Measurements from ENCODE around the gene AXL.
A peak's percentile ranks its signal among the peaks of the same experiment; 100 is the strongest.

AXL gene

DNA sequence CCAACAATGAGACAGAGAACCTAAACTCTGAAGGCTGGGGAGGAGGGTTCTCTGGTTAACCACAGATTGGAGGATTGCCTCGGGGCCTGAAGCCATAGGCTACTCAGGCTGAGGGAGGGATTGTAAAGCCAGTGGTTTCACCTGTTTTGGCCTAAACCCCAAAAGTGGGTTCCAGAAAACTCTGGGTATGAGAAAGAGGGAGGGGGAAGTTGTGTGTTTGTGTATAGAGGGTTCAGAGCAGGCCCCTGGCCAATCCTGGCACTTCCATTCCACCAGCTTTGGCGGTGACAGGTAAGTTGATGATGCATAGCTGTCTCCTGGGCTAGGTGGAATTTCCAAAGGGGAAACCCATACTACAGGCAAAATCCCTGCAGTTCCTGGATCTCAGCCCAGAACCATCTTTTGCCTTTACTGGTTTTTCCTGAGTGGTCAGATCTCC lies 77.4 kb downstream of the AXL start:
- no peak for DNase-seq (ENCODE audit: low read depth in 2 of 2)
- H3K4me3 ChIP-seq (replicated peaks in 1 of 2; ENCODE audit: low read depth in 2 of 2, low read length in 2 of 2): no peak overlapping the region
- TF ChIP-seq, protein P1, sequence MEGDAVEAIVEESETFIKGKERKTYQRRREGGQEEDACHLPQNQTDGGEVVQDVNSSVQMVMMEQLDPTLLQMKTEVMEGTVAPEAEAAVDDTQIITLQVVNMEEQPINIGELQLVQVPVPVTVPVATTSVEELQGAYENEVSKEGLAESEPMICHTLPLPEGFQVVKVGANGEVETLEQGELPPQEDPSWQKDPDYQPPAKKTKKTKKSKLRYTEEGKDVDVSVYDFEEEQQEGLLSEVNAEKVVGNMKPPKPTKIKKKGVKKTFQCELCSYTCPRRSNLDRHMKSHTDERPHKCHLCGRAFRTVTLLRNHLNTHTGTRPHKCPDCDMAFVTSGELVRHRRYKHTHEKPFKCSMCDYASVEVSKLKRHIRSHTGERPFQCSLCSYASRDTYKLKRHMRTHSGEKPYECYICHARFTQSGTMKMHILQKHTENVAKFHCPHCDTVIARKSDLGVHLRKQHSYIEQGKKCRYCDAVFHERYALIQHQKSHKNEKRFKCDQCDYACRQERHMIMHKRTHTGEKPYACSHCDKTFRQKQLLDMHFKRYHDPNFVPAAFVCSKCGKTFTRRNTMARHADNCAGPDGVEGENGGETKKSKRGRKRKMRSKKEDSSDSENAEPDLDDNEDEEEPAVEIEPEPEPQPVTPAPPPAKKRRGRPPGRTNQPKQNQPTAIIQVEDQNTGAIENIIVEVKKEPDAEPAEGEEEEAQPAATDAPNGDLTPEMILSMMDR (IDR thresholded peaks at IDR 0.05; ENCODE audit: low read depth, low read length): no peak

DNA sequence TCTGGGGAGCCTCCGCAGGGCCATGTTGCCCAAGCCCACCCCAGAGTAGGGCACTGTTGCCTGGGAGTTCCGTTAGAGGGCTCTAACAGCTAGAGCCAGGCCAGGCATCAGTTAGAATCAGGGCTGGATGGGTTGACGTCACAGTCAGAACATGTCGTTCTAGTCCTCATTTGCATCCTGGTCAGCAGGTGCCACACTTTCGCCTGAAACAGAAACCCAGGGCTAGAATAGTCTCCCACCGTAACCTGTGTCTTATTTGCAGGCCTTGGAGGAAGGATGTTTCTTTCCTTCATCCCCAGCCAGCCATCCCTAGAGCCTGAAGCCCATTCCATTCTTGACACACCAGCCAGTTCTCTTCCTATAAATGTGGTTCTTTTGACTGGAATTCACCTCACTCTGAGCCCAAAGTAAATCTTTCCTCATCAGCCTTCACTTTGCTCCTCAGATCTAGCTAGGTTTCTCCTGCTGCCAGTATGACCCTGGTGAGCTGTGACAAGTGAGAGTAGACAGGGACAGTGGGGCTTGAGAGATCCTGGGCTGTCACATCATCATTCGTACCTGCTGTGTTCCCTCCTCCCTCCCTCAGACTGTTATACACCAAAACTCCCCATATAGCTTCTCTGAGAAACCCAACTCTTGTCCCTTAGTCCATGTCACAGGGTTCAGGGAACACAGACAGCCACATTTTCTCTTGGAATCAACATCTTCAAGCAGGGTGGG lies 78.8 kb downstream of the AXL start:
- no peak for DNase-seq (ENCODE audit: low read depth in 2 of 2)
- TF ChIP-seq, protein P1 (IDR thresholded peaks at IDR 0.05; ENCODE audit: low read depth, low read length): no peak
- H3K4me3 ChIP-seq (replicated peaks in 1 of 2; ENCODE audit: low read depth in 2 of 2, low read length in 2 of 2): no peak overlapping the region

DNA sequence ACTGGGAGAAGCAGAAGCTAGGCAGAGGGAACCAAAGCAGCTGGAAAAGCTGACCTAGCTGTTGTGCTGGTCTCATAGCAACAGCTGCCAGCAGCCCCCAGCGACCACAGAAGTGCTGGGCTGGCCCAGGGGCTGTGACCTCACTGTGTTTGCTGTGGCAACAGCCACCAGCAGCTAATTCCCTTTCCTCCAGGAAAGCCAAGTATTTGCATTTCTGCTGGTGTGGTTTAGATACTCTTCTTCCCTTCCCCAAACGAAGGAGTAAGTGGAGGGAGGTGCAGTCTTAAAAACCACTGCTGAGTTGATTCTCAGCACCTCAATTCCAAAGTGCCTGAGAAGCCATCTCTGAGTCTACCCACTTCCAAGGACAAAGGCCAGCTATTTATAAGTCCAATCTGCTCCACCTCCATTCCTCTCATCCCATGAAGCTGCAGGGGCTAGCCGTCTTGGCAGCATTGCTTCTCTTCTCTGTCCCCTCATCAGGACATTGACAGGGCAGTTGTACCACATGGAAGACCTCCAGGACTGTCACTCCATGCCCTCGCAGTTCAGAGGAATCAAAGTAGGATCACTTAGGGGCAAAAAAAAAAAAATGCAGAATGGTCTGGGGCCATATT lies 79.4 kb downstream of the AXL start:
- peak; percentile 72 to 81 for DNase-seq (ENCODE audit: low read depth in 2 of 2)
- TF ChIP-seq, protein P1 (IDR thresholded peaks at IDR 0.05; ENCODE audit: low read depth, low read length): no peak
- no peak overlapping the region for H3K4me3 ChIP-seq (replicated peaks in 1 of 2; ENCODE audit: low read depth in 2 of 2, low read length in 2 of 2)

- no peak overlapping the region for H3K4me3 ChIP-seq (replicated peaks in 1 of 2; ENCODE audit: low read depth in 2 of 2, low read length in 2 of 2)
- TF ChIP-seq, protein P1 (IDR thresholded peaks at IDR 0.05; ENCODE audit: low read depth, low read length): no peak
- no peak for DNase-seq (ENCODE audit: low read depth in 2 of 2)
Observed at GRCh38 chr19:41299046-41299754, 80.2 kb downstream of the AXL start.

DNA sequence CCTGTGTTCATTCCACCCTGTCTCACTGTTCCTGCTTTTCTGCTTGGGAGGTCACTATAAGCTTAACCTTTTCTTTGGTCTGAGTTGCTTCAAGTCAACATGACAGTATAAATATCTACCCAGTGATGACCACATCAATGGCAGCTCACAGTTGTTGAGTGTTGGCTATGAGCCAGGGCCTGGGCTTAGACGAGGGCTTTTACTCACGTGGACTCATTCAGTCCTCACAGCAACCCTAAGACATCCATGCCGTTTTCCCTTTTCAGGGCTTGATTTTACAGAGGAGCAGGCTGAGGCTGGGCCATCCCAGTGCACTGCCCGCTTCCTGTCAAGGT lies 80.7 kb downstream of the AXL start:
- DNase-seq (ENCODE audit: low read depth in 2 of 2): peak; percentile 77 to 82
- H3K4me3 ChIP-seq (replicated peaks in 1 of 2; ENCODE audit: low read depth in 2 of 2, low read length in 2 of 2): no peak overlapping the region
- TF ChIP-seq, protein P1 (IDR thresholded peaks at IDR 0.05; ENCODE audit: low read depth, low read length): no peak

- DNase-seq (ENCODE audit: low read depth in 2 of 2): no peak
- TF ChIP-seq, protein P1 (IDR thresholded peaks at IDR 0.05; ENCODE audit: low read depth, low read length): no peak
- no peak overlapping the region for H3K4me3 ChIP-seq (replicated peaks in 1 of 2; ENCODE audit: low read depth in 2 of 2, low read length in 2 of 2)
Observed at GRCh38 chr19:41300555-41300954, 81.5 kb downstream of the AXL start.

Data from cardiac fibroblast (primary cell).